Stimulated activated CD8-positive, alpha-beta memory T cell treated with anti-CD3 and anti-CD28 coated beads, Interleukin-15, amount 100 ng/mL, for 48 hours (primary cell): Measurements from ENCODE around the gene CDH19.

Source experiments
- DNase-seq, 2 donors: peaks; one replicate each; pipeline ENCODE4 v3.0.0-alpha.2; 2020; ENCODE audit warnings: low read depth in 2 of 2

Gene CDH19, protein sequence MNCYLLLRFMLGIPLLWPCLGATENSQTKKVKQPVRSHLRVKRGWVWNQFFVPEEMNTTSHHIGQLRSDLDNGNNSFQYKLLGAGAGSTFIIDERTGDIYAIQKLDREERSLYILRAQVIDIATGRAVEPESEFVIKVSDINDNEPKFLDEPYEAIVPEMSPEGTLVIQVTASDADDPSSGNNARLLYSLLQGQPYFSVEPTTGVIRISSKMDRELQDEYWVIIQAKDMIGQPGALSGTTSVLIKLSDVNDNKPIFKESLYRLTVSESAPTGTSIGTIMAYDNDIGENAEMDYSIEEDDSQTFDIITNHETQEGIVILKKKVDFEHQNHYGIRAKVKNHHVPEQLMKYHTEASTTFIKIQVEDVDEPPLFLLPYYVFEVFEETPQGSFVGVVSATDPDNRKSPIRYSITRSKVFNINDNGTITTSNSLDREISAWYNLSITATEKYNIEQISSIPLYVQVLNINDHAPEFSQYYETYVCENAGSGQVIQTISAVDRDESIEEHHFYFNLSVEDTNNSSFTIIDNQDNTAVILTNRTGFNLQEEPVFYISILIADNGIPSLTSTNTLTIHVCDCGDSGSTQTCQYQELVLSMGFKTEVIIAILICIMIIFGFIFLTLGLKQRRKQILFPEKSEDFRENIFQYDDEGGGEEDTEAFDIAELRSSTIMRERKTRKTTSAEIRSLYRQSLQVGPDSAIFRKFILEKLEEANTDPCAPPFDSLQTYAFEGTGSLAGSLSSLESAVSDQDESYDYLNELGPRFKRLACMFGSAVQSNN

DNA sequence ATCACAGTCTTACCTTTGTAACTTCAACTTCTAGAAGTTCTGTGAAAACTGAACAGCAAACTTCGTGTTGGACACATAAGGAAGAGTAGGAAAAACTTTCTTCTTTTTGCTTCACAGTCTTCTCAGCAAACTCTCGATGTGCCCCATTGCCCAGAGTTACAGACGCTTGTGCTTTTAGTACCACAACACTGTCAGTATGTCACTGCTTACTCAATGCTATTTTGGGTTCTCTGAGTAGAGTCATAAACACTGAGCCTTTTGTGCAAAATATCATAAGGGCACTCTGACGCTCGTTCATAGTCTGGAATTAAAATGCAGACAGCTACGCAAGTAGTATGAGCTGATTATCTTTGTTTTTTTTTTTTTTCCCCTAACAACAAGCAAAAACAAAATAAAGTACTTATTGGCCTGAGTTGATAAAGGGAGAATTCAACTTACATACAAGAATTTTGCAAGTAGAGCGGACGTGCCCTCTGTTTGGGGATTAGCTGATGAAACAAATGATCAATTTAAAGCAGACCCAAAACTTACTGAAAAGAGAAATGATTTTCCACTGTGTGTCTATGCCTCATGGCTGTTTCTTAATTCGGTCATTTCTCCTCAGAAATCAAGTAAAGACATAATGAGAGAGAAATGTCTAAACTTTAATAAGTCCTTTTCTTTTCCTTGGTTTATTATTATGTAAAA, at the start of gene CDH19:
Gene CDH19, minus strand, starts transcription at position 150 of the 687 bp plus-strand sequence. CDS start 31,886 bp downstream, outside the sequence.
- DNase-seq = no peak

GRCh38 chr18:66647671-66648070, 43.8 kb upstream of the CDH19 start:
- DNase-seq = no peak

GRCh38 chr18:66646609-66647008, 42.7 kb upstream of the CDH19 start:
- DNase-seq = no peak

- DNase-seq = no peak
Observed at GRCh38 chr18:66645983-66646382, 42.1 kb upstream of the CDH19 start.

DNA sequence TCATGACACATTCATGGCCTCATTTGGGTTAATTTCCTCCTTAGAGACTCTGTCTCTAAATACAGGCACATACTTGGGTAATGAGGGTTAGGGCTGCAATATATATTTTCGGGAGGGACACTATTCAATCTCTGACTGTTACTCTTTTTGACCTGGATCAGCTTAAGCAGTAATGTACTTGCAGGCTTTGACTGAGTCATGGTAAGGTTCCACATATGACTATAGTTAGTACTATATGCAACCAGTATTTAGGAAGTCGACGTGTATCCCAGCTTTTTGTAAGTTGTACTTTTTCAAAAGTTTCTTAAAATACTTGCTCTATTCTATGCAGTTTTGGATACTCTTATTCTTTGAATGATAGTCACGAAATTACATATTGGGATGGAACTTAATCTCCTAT, 37.2 kb upstream of the CDH19 start:
- no peak for DNase-seq

DNA sequence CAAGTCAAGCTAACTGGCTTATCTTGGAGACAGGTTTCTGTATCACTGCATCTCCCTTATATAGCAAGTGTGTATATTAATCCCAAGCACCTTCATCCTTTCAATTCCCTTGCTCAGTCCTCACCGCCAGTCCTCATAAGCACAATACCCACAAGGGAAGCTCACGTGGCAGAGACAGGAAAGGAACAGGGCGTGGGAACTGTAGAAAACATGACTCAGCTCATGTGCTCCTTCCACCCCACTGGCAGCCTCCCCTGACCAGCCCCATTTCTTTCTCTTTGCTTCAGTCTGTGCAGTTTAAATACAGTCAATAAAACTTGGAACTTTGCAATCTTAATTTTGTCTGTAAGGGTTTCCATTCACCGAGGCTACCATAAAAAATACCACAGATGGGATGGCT, 36.5 kb upstream of the CDH19 start:
- no peak for DNase-seq

- no peak for DNase-seq
Observed at GRCh38 chr18:66638856-66639629, 35.2 kb upstream of the CDH19 start.

- no peak for DNase-seq
Observed at GRCh38 chr18:66635342-66635741, 31.5 kb upstream of the CDH19 start.

- DNase-seq = no peak
Observed at GRCh38 chr18:66632756-66633155, 28.9 kb upstream of the CDH19 start.

GRCh38 chr18:66630831-66631230, 26.9 kb upstream of the CDH19 start:
- DNase-seq = no peak

DNA sequence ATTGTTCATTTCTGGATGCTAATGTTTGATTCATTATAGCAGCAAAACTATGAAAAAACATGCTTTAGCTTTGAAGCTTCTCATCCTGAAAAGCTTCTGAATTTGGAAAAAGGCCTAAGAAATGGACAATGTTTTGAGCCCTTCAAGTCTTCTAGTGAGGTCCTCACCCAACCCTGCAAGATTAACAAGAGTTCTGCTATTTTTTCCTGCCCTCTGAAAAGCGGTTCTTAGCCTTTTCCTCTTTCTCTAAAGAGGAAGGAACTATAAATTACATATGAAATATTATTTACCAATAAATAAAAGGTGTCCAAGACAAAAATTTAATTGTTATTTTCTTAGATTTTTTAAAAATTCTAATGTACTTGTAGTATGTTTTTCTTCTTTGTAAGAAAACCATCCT, 19.9 kb upstream of the CDH19 start:
- DNase-seq = no peak

DNA sequence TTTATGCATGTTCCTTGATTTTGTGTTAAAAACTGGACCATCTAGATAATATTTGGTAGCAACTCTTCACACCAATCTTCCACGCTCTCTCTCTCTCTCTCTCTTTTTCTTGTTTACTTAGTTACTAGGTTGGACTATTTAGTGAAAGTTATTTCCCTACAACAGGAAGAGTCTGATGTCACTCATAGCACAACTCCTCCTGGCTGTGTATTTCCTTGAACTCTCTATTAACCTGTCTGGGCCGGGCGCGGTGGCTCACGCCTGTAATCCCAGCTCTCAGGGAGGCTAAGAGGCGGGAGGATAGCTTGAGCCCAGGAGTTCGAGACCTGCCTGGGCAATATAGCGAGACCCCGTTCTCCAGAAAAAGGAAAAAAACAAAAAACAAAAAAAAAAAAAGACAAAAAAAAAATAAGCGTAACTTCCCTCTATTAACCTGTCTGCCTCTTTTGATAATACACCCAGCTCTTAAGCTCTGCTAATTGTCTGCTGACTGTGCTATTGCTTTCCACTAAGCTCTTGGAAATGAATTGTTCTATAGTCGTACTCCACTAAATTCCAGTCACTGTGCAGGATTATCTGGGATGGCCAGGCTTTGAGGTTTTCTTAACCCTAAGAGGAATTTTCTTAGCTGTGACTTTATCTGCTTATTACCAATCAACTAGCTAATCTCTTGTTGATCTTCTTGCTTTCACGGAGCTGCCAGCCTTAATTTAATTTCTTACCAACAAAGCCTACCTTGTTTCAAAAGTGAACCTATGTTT, 18.1 kb upstream of the CDH19 start:
- DNase-seq = no peak

DNA sequence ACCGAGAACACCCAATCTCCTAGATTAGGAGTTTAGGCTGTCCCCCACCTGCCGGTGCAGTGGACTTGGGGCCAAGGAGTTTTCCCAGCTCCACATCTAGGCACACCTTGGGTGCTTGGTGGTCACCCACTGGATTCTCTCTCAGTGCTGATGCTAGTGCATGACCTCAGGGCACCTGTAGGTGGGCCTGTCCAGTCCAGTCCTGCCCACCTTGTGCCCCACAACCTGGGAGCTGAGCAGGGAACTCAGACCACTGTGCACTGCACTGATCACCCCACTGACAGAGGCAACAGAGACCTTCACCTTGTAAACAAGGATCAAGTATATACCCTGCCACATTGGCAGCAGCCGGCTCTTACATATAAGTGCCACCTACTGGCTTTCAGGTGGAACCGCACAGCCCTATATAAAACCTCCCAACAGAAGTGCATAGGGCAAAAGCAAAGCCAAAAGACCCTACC, 12.7 kb upstream of the CDH19 start:
- DNase-seq = no peak

GRCh38 chr18:66615176-66615575, 11.3 kb upstream of the CDH19 start:
- DNase-seq = no peak

DNA sequence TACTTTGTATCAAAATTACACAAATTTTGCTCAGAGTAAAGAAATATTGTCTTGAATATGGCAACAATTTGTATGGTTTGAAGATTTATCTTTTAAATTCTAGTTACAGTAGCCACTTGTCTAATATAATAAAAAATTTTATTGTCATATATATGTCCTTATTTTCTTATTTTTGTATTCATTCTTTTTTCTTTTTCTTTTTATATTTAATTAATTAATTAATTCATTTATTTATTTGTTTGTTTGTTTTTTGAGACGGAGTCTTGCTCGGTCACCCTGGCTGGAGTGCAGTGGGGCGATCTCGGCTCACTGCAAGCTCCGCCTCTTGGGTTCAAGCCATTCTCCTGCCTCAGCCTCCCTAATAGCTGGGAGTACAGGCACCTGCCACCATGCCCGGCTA, 3.7 kb upstream of the CDH19 start:
- DNase-seq = no peak

- no peak for DNase-seq
Observed at GRCh38 chr18:66601649-66602048, 2.2 kb downstream of the CDH19 start.

- no peak for DNase-seq
Observed at GRCh38 chr18:66599190-66599589, 4.7 kb downstream of the CDH19 start.

- DNase-seq = no peak
Observed at GRCh38 chr18:66587430-66587829, 16.5 kb downstream of the CDH19 start.

GRCh38 chr18:66582211-66582610, 21.7 kb downstream of the CDH19 start:
- DNase-seq = no peak

- no peak for DNase-seq
Observed at GRCh38 chr18:66575263-66575662, 28.6 kb downstream of the CDH19 start.

DNA sequence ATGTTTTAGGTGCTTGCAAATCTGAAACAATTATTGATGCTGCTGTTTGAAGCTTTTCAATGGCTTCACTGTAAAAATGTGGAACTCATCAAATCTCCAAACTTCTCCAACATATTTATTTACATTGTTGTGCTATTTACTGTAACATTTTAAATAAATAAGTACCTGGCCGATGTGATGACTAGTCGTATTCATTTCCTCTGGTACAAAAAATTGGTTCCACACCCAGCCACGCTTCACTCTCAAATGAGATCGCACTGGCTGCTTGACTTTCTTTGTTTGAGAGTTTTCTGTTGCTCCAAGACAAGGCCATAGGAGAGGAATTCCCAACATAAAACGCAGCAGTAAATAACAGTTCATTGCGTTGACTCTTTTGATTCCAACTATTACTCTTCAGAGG, 32.0 kb downstream of the CDH19 start:
- no peak for DNase-seq
